H9 (cell line): Measurements from ENCODE around the gene FAM124A. TPM values are rescaled to one million over a fixed set of nuclear protein-coding genes. Genes with fewer than 3 reads are reported as not detected.

Experiments
- DNase-seq: peaks from one replicate; pipeline ENCODE4 v3.0.0-alpha.2; 2017
- H2AFZ ChIP-seq: one replicate; pipeline ENCODE4 v1.6.1; 2013; ENCODE audit warnings: mild to moderate bottlenecking, low read length, control low read depth, moderate library complexity
- H2AK5ac ChIP-seq: 2 replicates; pipeline ENCODE4 v1.6.1; 2013; ENCODE audit warnings: low read length, control low read depth, mixed read lengths; ENCODE audit not compliant: insufficient read length
- H2BK120ac ChIP-seq: one replicate; pipeline ENCODE4 v1.6.1; 2013; ENCODE audit warnings: low read depth, mild to moderate bottlenecking, low read length, control low read depth, inconsistent platforms; ENCODE audit not compliant: poor library complexity, severe bottlenecking
- H2BK12ac ChIP-seq: 2 replicates; pipeline ENCODE4 v1.6.1; 2013; ENCODE audit warnings: low read length, control low read depth, mixed read lengths, low read depth; ENCODE audit not compliant: insufficient read length
- H2BK15ac ChIP-seq: 2 replicates; pipeline ENCODE4 v1.6.1; 2013; ENCODE audit warnings: low read depth, low read length, control low read depth
- H2BK20ac ChIP-seq: one replicate; pipeline ENCODE4 v1.6.1; 2013; ENCODE audit warnings: low read depth, mild to moderate bottlenecking, low read length, control low read depth, inconsistent platforms; ENCODE audit not compliant: poor library complexity, severe bottlenecking
- H2BK5ac ChIP-seq: 2 replicates; pipeline ENCODE4 v1.6.1; 2013; ENCODE audit warnings: low read length, control low read depth, mixed read lengths; ENCODE audit not compliant: insufficient read length
- H3K14ac ChIP-seq: 2 replicates; pipeline ENCODE4 v1.6.1; 2013; ENCODE audit warnings: low read length, control low read depth; ENCODE audit not compliant: insufficient read depth
- H3K18ac ChIP-seq: 2 replicates; pipeline ENCODE4 v1.6.1; 2013; ENCODE audit warnings: low read depth, mild to moderate bottlenecking, mixed read lengths, low read length, control low read depth; ENCODE audit not compliant: insufficient read length
- H3K23ac ChIP-seq: 2 replicates; pipeline ENCODE4 v1.6.1; 2013; ENCODE audit warnings: low read length, control low read depth, mixed read lengths, low read depth; ENCODE audit not compliant: insufficient read length
- H3K23me2 ChIP-seq: 2 replicates; pipeline ENCODE4 v1.6.1; 2013; ENCODE audit warnings: low read depth, mild to moderate bottlenecking, mixed read lengths, low read length, control low read depth; ENCODE audit not compliant: insufficient read length, poor library complexity, severe bottlenecking
- H3K27ac ChIP-seq: 2 replicates; pipeline ENCODE4 v1.5.1; 2013; ENCODE audit warnings: low read length, control low read depth, mixed read lengths, low read depth; ENCODE audit not compliant: insufficient read length
- H3K27me3 ChIP-seq: 2 replicates; pipeline ENCODE4 v1.6.1; 2013; ENCODE audit warnings: low read length, control low read depth, inconsistent platforms; ENCODE audit not compliant: insufficient read depth
- H3K4ac ChIP-seq: 2 replicates; pipeline ENCODE4 v1.6.1; 2013; ENCODE audit warnings: low read depth, mild to moderate bottlenecking, control low read depth, inconsistent platforms, low read length, moderate library complexity
- H3K4me1 ChIP-seq: 2 replicates; pipeline ENCODE4 v1.6.1; 2013; ENCODE audit warnings: low read length, control low read depth, inconsistent platforms; ENCODE audit not compliant: insufficient read depth
- H3K4me2 ChIP-seq: 2 replicates; pipeline ENCODE4 v1.6.1; 2013; ENCODE audit warnings: low read length, control low read depth, mixed read lengths; ENCODE audit not compliant: insufficient read length, insufficient read depth
- H3K56ac ChIP-seq: 2 replicates; pipeline ENCODE4 v1.6.1; 2013; ENCODE audit warnings: low read depth, mild to moderate bottlenecking, mixed read lengths, low read length, control low read depth; ENCODE audit not compliant: insufficient read length
- H3K79me1 ChIP-seq: 2 replicates; pipeline ENCODE4 v1.6.1; 2013; ENCODE audit warnings: low read depth, mild to moderate bottlenecking, moderate library complexity, low read length, control low read depth, inconsistent platforms; ENCODE audit not compliant: insufficient read depth, poor library complexity, severe bottlenecking
- H3K79me2 ChIP-seq: 2 replicates; pipeline ENCODE4 v1.6.1; 2013; ENCODE audit warnings: low read length, control low read depth, inconsistent platforms; ENCODE audit not compliant: insufficient read depth
- H3K9ac ChIP-seq: 2 replicates; pipeline ENCODE4 v1.6.1; 2013; ENCODE audit warnings: low read length, control low read depth, mixed read lengths; ENCODE audit not compliant: insufficient read length; ENCODE audit errors: extremely low read depth
- H3K9me3 ChIP-seq: one replicate; pipeline ENCODE4 v1.6.1; 2013; ENCODE audit warnings: low read depth, low read length, inconsistent platforms; ENCODE audit not compliant: control insufficient read depth
- H3T11ph ChIP-seq: one replicate; pipeline ENCODE4 v1.6.1; 2013; ENCODE audit warnings: mild to moderate bottlenecking, low read length, control low read depth, inconsistent platforms
- H4K20me1 ChIP-seq: one replicate; pipeline ENCODE4 v1.6.1; 2013; ENCODE audit not compliant: control insufficient read depth, insufficient read length, insufficient read depth
- H4K5ac ChIP-seq: 2 replicates; pipeline ENCODE4 v1.6.1; 2013; ENCODE audit warnings: low read depth, mild to moderate bottlenecking, mixed read lengths, low read length, control low read depth; ENCODE audit not compliant: insufficient read length
- H4K8ac ChIP-seq: replicated peaks from 2 replicates; pipeline ENCODE4 v1.6.1; 2013; ENCODE audit warnings: low read length, control low read depth, mixed read lengths, low read depth; ENCODE audit not compliant: insufficient read length
- H4K91ac ChIP-seq: 2 replicates; pipeline ENCODE4 v1.6.1; 2013; ENCODE audit warnings: low read depth, mild to moderate bottlenecking, moderate library complexity, mixed read lengths, low read length, control low read depth; ENCODE audit not compliant: insufficient read length
- H3K27ac Mint-ChIP-seq, 3 experiments: 2 replicates in 2 of 3; 3 replicates in 1 of 3; pipeline ENCODE4 v1.8.0; 2020 to 2021; ENCODE audit warnings: mixed read lengths in 3 of 3, mild to moderate bottlenecking in 1 of 3, moderate library complexity in 1 of 3
- H3K27me3 Mint-ChIP-seq: 2 replicates; pipeline ENCODE4 v1.8.0; 2021; ENCODE audit warnings: low read depth, mild to moderate bottlenecking, moderate library complexity, mixed read lengths
- H3K36me3 Mint-ChIP-seq, 3 experiments: 2 replicates in 2 of 3; 3 replicates in 1 of 3; pipeline ENCODE4 v1.8.0; 2020 to 2021; ENCODE audit warnings: low read depth in 3 of 3, mixed read lengths in 3 of 3; ENCODE audit not compliant: insufficient read depth in 1 of 3
- H3K4me1 Mint-ChIP-seq, 2 experiments: 2 replicates each; pipeline ENCODE4 v1.8.0; 2020; ENCODE audit warnings: mixed read lengths in 2 of 2
- H3K4me3 Mint-ChIP-seq, 2 experiments: 2 replicates in 1 of 2; 3 replicates in 1 of 2; pipeline ENCODE4 v1.8.0; 2020 to 2021; ENCODE audit warnings: mild to moderate bottlenecking in 2 of 2, mixed read lengths in 2 of 2, moderate library complexity in 1 of 2
- H3K9me3 Mint-ChIP-seq, 2 experiments: 2 replicates in 1 of 2; 3 replicates in 1 of 2; pipeline ENCODE4 v1.8.0; 2020; ENCODE audit warnings: mild to moderate bottlenecking in 2 of 2, mixed read lengths in 2 of 2, moderate library complexity in 1 of 2
- CTCF ChIP-seq: fragments of 200-600 bp; sonication (generic); conservative IDR thresholded peaks from 3 replicates; pipeline ENCODE4 v1.8.0; 2021; ENCODE audit warnings: antibody characterized with exemption, mild to moderate bottlenecking
- WGBS: extraction: QIAGEN DNeasy Blood & Tissue Kit; methylation state at CpG from one replicate; pipeline ENCODE4 v1.1.7; 2013; ENCODE audit warnings: missing lambda C conversion rate, low lambda C conversion rate, mixed read lengths; ENCODE audit not compliant: insufficient read length; ENCODE audit errors: extremely low coverage; 5-methylcytosine and 5-hydroxymethylcytosine counted together
- total RNA-seq: library from RNA; stranded (reverse); gene quantifications from 2 replicates; pipeline ENCODE4 v1.2.1, GENCODE V29; 2021

Gene FAM124A
- total RNA-seq, 1 experiment from 2014 or later = 41.9 TPM

GRCh38 chr13:51280379-51280940, 58.3 kb downstream of the FAM124A start:
- Histone ChIP-seq H3K56ac (no peak overlapping the region), H3K23me2 (no peaks in the 10 kb centered on the region), H3K23ac (no peak overlapping the region), H3K9me3 (no peaks in the 10 kb centered on the region), H3K27ac (no peak overlapping the region), H2BK12ac (no peak overlapping the region), H3K18ac (no peak overlapping the region), H4K5ac (no peak overlapping the region), H3K27me3 (no peaks in the 10 kb centered on the region), H3K9ac (no peak overlapping the region), H2BK20ac (no peak overlapping the region), H3K4ac (no peak overlapping the region), H3K79me1 (no peaks in the 10 kb centered on the region), H2BK15ac (no peak overlapping the region), H4K20me1 (no peaks in the 10 kb centered on the region), H3K4me1 (peaks cover 5% of the 10 kb centered on the region; the same call in 1 of the 2 replicates), H2BK120ac (no peak overlapping the region), H2AK5ac (no peak overlapping the region), H2BK5ac (no peak overlapping the region), H4K91ac (no peak overlapping the region), H3K79me2 (no peaks in the 10 kb centered on the region), H4K8ac (no peak overlapping the region), H2AFZ (no peak overlapping the region), H3T11ph (no peak overlapping the region), H3K4me2 (no peak overlapping the region), H3K14ac (no peak overlapping the region)
- H3K4me3 Mint-ChIP-seq = no peak overlapping the region
- H3K4me1 Mint-ChIP-seq = peaks cover 39 to 51% of the 10 kb centered on the region in 2 experiments
- H3K9me3 Mint-ChIP-seq = no peaks in the 10 kb centered on the region
- no peak for TF ChIP-seq CTCF
- peaks cover 41 to 68% (median 68%) of the 10 kb centered on the region in 3 experiments for H3K36me3 Mint-ChIP-seq
- peak; percentile 26 for DNase-seq
- H3K27ac Mint-ChIP-seq = peak overlapping the region in 2 of 3 experiments; percentile 76 to 86; a peak in 4 of 7 replicates
- H3K27me3 Mint-ChIP-seq = no peaks in the 10 kb centered on the region
- WGBS = no CpG with 5 or more reads among the region's 13 CpGs
